GM12892 (cell line): ENCODE data around the gene DICER1.
A peak's percentile ranks its signal among the peaks of the same experiment; 100 is the strongest.

ENCODE experiments used
- DNase-seq: peaks from one replicate; pipeline ENCODE4 v3.0.0; 2011; ENCODE audit not compliant: insufficient read length
- FAIRE-seq: peaks from 2 replicates; lab custom pipeline; 2011; peaks lifted over from hg19 to GRCh38; lab: Jason Lieb, UNC
- POLR2A ChIP-seq: IDR thresholded peaks from 2 replicates; pipeline ENCODE4 v1.6.1; 2011; ENCODE audit warnings: low read depth, low read length, control low read depth
- POLR2AphosphoS5 ChIP-seq: IDR thresholded peaks from 2 replicates; pipeline ENCODE4 v1.6.1; 2011; ENCODE audit warnings: low read depth, low read length, control low read depth
- TAF1 ChIP-seq: IDR thresholded peaks from 2 replicates; pipeline ENCODE4 v1.6.1; 2011; ENCODE audit warnings: low read depth, mild to moderate bottlenecking, control low read depth, low read length, borderline replicate concordance

Gene DICER1

DNA sequence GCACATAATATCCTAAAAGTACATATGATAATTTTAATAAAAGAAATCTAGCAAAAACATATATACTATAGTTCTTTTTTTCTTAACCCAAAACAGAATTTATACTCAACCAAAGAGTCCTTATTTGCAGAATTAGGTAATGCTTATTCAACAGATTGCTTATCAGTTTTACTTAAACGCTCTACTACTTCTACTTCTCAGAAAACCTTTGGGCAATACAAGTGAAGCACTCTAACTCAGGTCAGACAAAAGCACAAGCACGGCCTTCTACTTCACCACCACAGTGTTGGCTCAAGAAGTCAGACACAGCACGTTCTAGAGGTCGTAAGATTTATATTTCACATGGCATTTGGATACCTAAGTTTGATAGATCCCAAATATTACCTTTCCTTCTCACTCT is 29.2 kb downstream of the DICER1 start:
- no peak for DNase-seq
- TF ChIP-seq TAF1 (no peak), POLR2AphosphoS5 (no peak), POLR2A (no peak)
- peak; percentile 33 for FAIRE-seq

- TF ChIP-seq POLR2AphosphoS5, result no peak
- no peak for TF ChIP-seq POLR2A
- no peak for TF ChIP-seq TAF1
- no peak for DNase-seq
- FAIRE-seq, result no peak
Observed at GRCh38 chr14:95127531-95127911, 29.8 kb downstream of the DICER1 start.

GRCh38 chr14:95126906-95127530 is 30.3 kb downstream of the DICER1 start:
- FAIRE-seq (peak; percentile 38), DNase-seq (no peak)
- TF ChIP-seq POLR2A, result no peak
- TF ChIP-seq TAF1, result no peak
- TF ChIP-seq POLR2AphosphoS5, result no peak

- no peak for DNase-seq
- no peak for FAIRE-seq
- TF ChIP-seq POLR2AphosphoS5, result no peak
- no peak for TF ChIP-seq TAF1
- TF ChIP-seq POLR2A, result no peak
Observed at GRCh38 chr14:95125915-95126314, 31.4 kb downstream of the DICER1 start.

DNA sequence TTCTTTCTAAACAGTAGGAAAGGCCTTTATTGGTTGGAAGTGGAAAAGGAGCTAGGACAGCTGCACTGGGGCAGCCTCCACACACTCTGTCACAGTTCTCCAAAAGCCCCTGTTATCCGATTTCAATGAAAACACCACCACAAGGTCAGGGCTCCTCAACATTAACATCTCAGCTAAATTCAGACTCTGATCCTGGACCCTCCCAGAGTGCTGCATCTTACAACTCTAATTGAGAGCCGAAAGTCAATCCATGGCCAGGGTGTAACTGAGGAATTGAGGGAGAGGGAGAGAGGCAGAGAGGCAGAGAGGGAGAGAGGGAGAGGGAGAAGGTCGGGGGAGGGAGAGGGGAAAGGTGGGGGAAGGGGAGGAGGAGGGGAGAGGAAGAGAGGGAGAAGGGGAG is 32.1 kb downstream of the DICER1 start:
- DNase-seq (no peak), FAIRE-seq (no peak)
- no peak for TF ChIP-seq POLR2AphosphoS5
- no peak for TF ChIP-seq TAF1

- FAIRE-seq, result peak; percentile 64
Observed at GRCh38 chr14:95123891-95124579, 33.3 kb downstream of the DICER1 start.

GRCh38 chr14:95122621-95122945 is 34.7 kb downstream of the DICER1 start:
- TF ChIP-seq POLR2AphosphoS5 (no peak), TAF1 (no peak), POLR2A (no peak)
- no peak for FAIRE-seq

More at GRCh38 chr14:95123891-95124579, 33.3 kb downstream of the DICER1 start:
- no peak for TF ChIP-seq TAF1
- no peak for TF ChIP-seq POLR2A
- no peak for TF ChIP-seq POLR2AphosphoS5
- no peak for DNase-seq

GRCh38 chr14:95121911-95122620 is 35.3 kb downstream of the DICER1 start:
- DNase-seq (no peak), FAIRE-seq (no peak)
- no peak for TF ChIP-seq POLR2A
- no peak for TF ChIP-seq POLR2AphosphoS5
- no peak for TF ChIP-seq TAF1

More at GRCh38 chr14:95122621-95122945, 34.7 kb downstream of the DICER1 start:
- no peak for DNase-seq

DNA sequence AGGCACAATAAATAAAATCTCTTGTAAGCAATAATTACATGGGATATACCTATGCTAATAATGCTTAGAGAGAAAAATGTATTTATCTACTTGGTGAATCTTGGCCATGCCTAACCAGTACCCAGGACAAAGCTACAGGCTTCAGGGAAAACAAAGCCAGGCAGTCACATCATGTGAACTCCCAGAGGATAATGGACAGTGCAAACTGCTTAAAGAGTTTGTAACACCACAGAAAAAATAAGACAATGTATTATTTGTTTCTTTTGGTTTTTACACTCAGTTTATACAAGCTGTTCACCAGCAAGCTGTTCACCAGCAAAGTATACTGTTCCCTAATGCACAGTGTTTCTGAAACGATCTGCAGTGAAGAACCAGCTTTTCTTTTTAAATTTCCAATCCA is 38.0 kb downstream of the DICER1 start:
- no peak for FAIRE-seq
- TF ChIP-seq TAF1 (no peak), POLR2A (no peak), POLR2AphosphoS5 (no peak)
- no peak for DNase-seq

- FAIRE-seq (no peak), DNase-seq (no peak)
- TF ChIP-seq TAF1 (no peak), POLR2A (no peak), POLR2AphosphoS5 (no peak)
Observed at GRCh38 chr14:95117937-95118721, 39.2 kb downstream of the DICER1 start.

DNA sequence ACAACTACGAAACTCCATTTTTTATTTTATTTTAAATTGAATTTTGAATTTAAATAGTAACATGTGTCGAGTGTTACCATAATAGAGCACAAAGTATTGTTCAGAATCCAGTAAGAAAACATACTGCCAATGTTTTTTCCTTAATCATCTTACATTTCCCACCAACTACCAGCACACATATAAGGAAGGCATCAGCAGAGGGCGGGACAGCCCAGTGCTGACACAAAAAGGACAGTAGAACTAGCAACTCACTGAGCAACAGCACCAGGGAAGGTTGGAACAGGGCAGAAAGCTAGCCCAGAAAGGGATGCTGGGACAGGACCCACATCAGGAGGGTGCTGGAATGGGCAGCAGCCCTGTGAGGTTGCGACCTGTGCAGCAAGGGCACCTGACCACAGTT is 43.9 kb downstream of the DICER1 start:
- TF ChIP-seq TAF1, result no peak
- no peak for TF ChIP-seq POLR2A
- no peak for TF ChIP-seq POLR2AphosphoS5
- FAIRE-seq, result no peak

More for the DNA sequence above, 43.9 kb downstream of the DICER1 start:
- DNase-seq, result no peak
